ENCODE measurements around the gene HSD17B14.
"Not testable (repeated sequence)": the region's sequence is repeated elsewhere in the genome, so short reads cannot be mapped to it uniquely, and the experiment has no call there.

HSD17B14 gene

DNA sequence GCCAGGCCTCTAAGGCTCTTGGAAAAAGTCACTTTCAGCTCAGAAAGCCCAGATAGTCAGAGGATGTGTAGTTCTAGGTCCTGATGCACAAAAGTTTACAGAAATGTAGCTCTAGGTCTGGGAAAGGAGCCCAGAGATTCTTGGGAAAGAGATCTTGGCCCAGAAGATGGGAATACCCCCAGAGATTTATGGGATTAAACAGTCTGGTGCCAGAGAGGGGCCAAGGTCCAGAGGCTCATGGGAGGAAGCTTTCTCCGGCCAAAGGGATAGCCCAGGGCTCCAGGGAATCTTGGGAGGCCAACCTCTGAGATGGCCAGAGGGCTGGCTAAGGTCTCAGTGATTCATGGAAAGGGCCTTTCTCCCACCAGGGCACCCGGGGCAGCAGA lies 40.6 kb downstream of the HSD17B14 start:
- DNase-seq: no peak

GRCh38 chr19:48795055-48795684 lies 41.1 kb downstream of the HSD17B14 start:
- peak; percentile 93 for DNase-seq

GRCh38 chr19:48794291-48794690 lies 42.0 kb downstream of the HSD17B14 start:
- DNase-seq: no peak

- DNase-seq: no peak
Observed at GRCh38 chr19:48793271-48793670, 43.0 kb downstream of the HSD17B14 start.

DNA sequence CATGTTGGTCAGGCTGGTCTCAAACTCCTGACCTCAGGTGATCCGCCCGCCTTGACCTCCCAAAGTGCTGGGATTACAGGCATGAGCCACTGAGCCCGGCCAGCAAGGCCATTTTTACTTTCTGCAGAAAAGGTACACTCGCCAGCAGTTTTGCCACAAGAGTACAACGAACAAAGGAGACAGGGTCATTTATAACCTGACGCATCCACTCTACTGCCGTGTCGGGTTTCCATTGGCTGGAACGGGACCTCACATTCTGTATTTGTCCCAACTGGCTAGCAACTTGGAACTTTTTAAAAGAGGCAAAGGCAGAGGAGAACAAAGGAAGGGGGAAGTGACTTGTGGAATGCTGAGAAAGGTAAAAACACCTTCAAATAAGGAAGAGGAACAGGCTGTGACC lies 49.0 kb downstream of the HSD17B14 start:
- DNase-seq: not testable (repeated sequence)

DNA sequence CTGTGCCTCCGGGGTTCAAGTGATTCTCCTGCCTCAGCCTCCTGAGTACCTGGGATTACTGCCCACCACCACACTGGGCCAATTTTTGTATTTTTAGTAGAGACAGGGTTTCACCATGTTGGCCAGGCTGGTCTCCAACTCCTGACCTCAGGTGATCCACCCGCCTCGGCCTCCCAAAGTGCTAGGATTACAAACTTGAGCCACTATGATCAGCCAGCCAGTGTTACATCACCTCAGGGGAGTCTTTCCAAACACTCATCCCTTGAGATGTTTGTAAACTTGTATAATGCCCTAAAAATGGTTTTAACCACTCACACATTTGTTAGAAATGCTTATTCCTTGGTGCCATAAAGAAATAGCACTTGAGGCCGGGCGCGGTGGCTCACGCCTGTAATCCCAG lies 49.9 kb downstream of the HSD17B14 start:
- DNase-seq: not testable (repeated sequence)

GRCh38 chr19:48784527-48784926 lies 51.8 kb downstream of the HSD17B14 start:
- no peak for DNase-seq

GRCh38 chr19:48780631-48781391 lies 55.5 kb downstream of the HSD17B14 start:
- DNase-seq: peak; percentile 64

GRCh38 chr19:48779636-48780035 lies 56.7 kb downstream of the HSD17B14 start:
- no peak for DNase-seq

DNA sequence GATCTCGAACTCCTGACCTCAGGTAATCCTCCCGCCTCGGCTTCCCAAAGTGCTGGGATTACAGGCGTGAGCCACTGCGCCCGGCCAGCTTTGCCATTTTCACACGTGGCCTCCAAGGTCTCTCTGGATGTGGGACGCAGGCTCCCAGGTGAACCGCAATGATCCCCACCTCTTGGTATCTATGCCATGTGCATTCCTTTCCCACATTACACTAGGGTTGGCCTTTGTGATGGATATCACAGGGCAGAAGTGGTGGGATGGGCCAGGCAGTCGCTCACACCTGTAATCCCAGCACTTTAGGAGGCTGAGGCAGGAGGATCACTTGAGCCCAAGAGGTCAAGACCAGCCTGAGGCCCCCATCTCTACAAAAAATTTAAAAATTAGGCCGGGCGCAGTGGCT lies 58.6 kb downstream of the HSD17B14 start:
- DNase-seq: no peak

- no peak for DNase-seq
Observed at GRCh38 chr19:48777139-48777538, 59.2 kb downstream of the HSD17B14 start.

DNA sequence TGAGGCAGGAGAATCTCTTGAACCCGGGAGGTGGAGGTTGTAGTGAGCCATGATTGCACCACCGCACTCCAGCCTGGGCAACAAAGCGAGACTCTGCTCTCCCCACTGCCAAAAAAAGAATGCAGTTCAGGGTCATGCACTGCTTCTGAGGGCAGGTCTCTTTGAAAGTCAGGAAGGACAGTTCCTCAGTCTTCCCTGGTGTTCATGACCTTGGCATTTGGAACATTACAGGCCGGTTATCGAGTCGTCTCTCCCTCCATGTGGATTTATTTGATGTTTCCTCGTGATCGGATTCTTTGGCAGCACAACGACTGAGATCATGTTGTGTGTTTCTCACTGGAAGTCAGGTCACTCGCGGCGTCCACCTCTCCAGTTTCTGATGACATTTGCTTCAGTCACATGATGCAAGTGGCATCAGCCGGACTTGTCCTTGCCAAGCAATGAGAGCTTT lies 63.8 kb downstream of the HSD17B14 start:
- no peak for DNase-seq

GRCh38 chr19:48770734-48771472 lies 65.4 kb downstream of the HSD17B14 start:
- no peak for DNase-seq

GRCh38 chr19:48770266-48770665 lies 66.0 kb downstream of the HSD17B14 start:
- peak; percentile 84 for DNase-seq

DNA sequence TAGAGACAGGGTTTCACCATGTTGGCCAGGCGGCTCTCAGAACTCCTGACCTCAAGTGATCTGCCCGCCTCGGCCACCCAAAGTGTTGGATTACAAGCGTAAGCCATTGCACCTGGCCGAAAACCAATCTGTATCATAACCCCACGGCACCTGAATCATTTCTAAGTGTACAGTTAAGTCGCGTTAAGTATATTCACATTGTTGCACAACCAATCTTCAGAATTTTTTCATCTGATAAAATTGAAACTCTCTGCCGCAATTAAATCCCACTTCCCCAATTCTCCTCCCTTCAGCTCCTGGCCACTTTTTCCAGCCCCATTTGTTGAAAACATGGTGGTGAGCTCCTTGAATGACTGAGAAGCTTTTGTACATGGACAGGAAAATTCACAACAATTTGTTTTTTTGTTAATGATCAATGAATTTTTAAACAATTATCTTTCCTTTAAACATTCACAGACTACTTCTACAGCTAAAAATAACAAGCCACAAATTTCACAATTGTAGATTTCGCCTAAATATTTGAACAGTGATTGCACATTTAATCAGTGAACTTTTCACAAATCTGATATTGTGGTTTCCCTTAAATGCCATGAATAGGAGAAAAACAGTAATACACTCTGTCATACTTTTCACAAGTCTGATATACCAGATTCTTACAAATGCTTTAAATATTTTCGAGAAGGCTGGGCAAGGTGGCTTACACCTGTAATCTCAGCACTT lies 67.1 kb downstream of the HSD17B14 start:
- no peak for DNase-seq

DNA sequence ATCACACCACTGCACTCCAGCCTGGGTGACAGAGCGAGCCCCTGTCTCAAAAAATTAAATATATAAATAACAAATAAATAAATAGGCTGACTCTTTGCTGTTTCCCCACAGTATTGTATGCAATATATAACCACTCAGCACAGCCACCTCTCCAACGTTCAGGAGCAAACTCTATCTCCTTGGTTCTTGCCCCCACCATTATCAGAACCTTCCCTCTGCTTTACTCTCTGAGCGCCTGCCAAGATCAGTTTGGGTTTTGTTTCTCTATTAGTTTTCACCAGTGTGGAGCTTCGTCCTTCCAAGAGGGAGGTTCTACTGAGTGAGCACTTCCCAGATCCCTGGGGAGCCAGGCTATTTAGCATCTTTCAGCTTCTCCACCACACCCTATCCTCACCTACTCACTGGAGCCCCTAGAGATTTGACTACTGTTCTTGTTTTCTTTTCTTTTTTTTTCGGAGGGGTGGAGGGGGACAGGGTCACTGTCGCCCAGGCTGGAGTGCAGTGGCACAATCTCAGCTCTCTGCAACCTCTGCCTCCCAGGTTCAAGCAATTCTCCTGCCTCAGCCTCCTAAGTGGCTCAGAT lies 68.0 kb downstream of the HSD17B14 start:
- DNase-seq: not testable (repeated sequence)

- DNase-seq: not testable (repeated sequence)
Observed at GRCh38 chr19:48765816-48766215, 70.5 kb downstream of the HSD17B14 start.

All from EL (cell line).